Measurements from ENCODE around the gene RABGEF1.
"Not testable (repeated sequence)": the region's sequence is repeated elsewhere in the genome, so short reads cannot be mapped to it uniquely, and the experiment has no call there.

RABGEF1 gene

GRCh38 chr7:66790725-66791124, 50.2 kb downstream of the RABGEF1 start:
- no peak for TF ChIP-seq CTCF (conservative IDR thresholded peaks at IDR 0.05; ENCODE audit: low read depth)
- no peak for DNase-seq (ENCODE audit: low spot score)
- H3K27ac ChIP-seq: no peak overlapping the region
- CTCF ChIA-PET: no interaction called here
- POLR2A ChIA-PET (ENCODE audit: low non-redundant PET): no interaction called here

GRCh38 chr7:66800591-66800990, 60.1 kb downstream of the RABGEF1 start:
- DNase-seq (ENCODE audit: low spot score): no peak
- no peak overlapping the region for H3K27ac ChIP-seq
- ChIA-PET CTCF (no interaction called here), POLR2A (ENCODE audit: low non-redundant PET) (no interaction called here)
- no peak for TF ChIP-seq CTCF (conservative IDR thresholded peaks at IDR 0.05; ENCODE audit: low read depth)

GRCh38 chr7:66804001-66804400, 63.5 kb downstream of the RABGEF1 start:
- TF ChIP-seq CTCF (conservative IDR thresholded peaks at IDR 0.05; ENCODE audit: low read depth): no peak
- DNase-seq (ENCODE audit: low spot score): no peak
- H3K27ac ChIP-seq: no peak overlapping the region
- CTCF ChIA-PET: interaction anchor here (0.6 kb wide), 1 partner anchor 28 kb away, joined by 3 read pairs; no protein-coding TSS in a partner anchor
- POLR2A ChIA-PET (ENCODE audit: low non-redundant PET): no interaction called here

- POLR2A ChIA-PET (ENCODE audit: low non-redundant PET): no interaction called here
- CTCF ChIA-PET: no interaction called here
- no peak for TF ChIP-seq CTCF (conservative IDR thresholded peaks at IDR 0.05; ENCODE audit: low read depth)
- H3K27ac ChIP-seq: no peak overlapping the region
- DNase-seq (ENCODE audit: low spot score): no peak
Observed at GRCh38 chr7:66807736-66808135, 67.2 kb downstream of the RABGEF1 start.

GRCh38 chr7:66810716-66811115, 70.2 kb downstream of the RABGEF1 start:
- CTCF ChIA-PET: no interaction called here
- H3K27ac ChIP-seq: no peak overlapping the region
- POLR2A ChIA-PET (ENCODE audit: low non-redundant PET): no interaction called here
- no peak for DNase-seq (ENCODE audit: low spot score)
- no peak for TF ChIP-seq CTCF (conservative IDR thresholded peaks at IDR 0.05; ENCODE audit: low read depth)

GRCh38 chr7:66815186-66815875, 74.8 kb downstream of the RABGEF1 start:
- POLR2A ChIA-PET (ENCODE audit: low non-redundant PET); DNase-seq (ENCODE audit: low spot score); CTCF ChIA-PET; H3K27ac ChIP-seq: not testable (repeated sequence)

- CTCF ChIA-PET: interaction anchor here (0.6 to 0.8 kb wide), 2 partner anchors 30 to 223 kb away, joined by 3 to 4 read pairs; no protein-coding TSS in a partner anchor
- no peak for TF ChIP-seq CTCF (conservative IDR thresholded peaks at IDR 0.05; ENCODE audit: low read depth)
- POLR2A ChIA-PET (ENCODE audit: low non-redundant PET): no interaction called here
- no peak overlapping the region for H3K27ac ChIP-seq
- DNase-seq (ENCODE audit: low spot score): no peak
Observed at GRCh38 chr7:66815951-66816350, 75.4 kb downstream of the RABGEF1 start.

- CTCF ChIA-PET: interaction anchor here (0.6 to 0.8 kb wide), 2 partner anchors 29 to 224 kb away, joined by 3 to 4 read pairs; no protein-coding TSS in a partner anchor
- H3K27ac ChIP-seq; POLR2A ChIA-PET (ENCODE audit: low non-redundant PET): not testable (repeated sequence)
Observed at GRCh38 chr7:66816658-66817057, 76.1 kb downstream of the RABGEF1 start.

GRCh38 chr7:66817208-66817795, 76.8 kb downstream of the RABGEF1 start:
- DNase-seq (ENCODE audit: low spot score); CTCF ChIA-PET; POLR2A ChIA-PET (ENCODE audit: low non-redundant PET): not testable (repeated sequence)

More at GRCh38 chr7:66816658-66817057, 76.1 kb downstream of the RABGEF1 start:
- DNase-seq (ENCODE audit: low spot score): not testable (repeated sequence)

GRCh38 chr7:66817956-66818355, 77.4 kb downstream of the RABGEF1 start:
- DNase-seq (ENCODE audit: low spot score); CTCF ChIA-PET; POLR2A ChIA-PET (ENCODE audit: low non-redundant PET): not testable (repeated sequence)
- peak overlapping the region; percentile 21 for H3K27ac ChIP-seq

More at GRCh38 chr7:66817208-66817795, 76.8 kb downstream of the RABGEF1 start:
- H3K27ac ChIP-seq: not testable (repeated sequence)
